HG03064 (cell line): ENCODE measurements around the gene FOXK2.
A peak's percentile ranks its signal among the peaks of the same experiment; 100 is the strongest.
"Not testable (repeated sequence)": the region's sequence is repeated elsewhere in the genome, so short reads cannot be mapped to it uniquely, and the experiment has no call there.

Source experiments
- ATAC-seq: cut with Tn5 transposase; IDR thresholded peaks from one replicate; pipeline ENCODE4 v1.9.1; 2021; ENCODE audit warnings: low read depth; ENCODE audit not compliant: unreplicated experiment

FOXK2 gene

DNA sequence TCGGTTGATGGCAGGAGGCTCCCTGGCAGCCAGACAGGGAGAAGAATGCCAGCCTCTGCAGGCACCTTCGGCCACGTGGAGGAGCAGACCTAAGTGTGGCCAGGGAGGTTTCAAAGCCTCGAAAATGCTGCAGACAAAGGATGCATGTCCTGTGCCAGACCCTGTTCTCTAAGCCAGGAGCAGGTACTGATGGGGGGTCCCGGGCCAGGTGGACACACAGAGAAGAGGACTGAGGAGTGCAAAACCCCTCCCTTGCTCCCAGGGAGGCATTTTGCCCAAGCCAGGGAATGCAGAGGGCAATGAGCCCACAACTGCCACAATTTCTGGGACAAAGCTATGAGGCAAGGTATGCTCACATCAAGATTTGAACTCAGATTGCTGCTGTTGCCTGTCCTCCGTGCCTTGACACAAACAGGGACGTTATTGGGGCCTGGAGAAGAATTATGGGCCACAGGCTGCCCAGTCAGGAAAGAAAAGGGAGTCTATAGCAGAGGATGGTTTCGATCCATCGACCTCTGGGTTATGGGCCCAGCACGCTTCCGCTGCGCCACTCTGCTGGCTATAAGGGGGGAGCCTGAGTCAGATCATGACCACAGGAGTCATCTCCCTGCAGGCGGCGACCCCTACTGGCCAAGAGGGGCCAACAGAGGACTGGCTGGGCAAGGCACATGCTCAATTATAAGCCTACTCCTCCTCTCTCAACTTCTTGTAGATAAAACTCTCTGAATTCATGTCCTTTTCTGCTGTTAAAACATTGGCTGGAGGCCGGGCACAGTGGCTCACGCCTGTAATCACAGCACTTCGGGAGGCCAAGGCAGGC lies 25.1 kb upstream of the FOXK2 start:
- no peak for ATAC-seq

DNA sequence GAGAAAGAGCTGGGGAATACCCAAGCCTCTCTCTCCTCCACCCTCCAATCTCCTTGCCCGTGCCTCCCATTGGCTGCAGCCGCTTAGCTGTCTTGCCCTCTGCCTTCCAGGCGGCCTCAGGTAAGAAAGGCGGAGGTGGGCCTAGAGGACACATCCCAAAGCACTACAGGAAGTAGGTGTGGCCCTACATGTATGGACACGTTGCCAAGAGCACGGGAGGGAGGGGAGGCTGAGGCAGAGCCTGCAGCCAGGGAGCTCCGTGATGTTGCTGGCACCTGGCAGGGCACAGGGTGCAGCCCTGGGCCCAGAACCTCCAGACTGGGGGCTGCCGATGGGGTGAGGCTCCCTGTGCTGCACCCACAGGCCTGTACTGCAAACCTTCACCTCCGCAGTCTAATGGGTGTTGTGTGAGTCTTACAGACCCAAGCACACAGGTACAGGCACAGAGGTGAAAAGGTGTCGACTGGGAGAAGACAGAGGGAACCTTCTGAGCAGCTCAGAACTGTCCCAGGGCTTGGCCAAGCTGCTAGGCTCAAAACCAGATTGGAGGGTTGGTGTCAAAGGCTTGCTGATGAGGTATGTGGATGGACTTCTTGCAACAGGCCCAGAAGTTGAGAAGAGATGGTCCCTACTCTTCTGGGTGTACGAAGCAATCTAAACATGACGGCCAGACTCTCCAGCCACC lies 23.5 kb upstream of the FOXK2 start:
- ATAC-seq = no peak

DNA sequence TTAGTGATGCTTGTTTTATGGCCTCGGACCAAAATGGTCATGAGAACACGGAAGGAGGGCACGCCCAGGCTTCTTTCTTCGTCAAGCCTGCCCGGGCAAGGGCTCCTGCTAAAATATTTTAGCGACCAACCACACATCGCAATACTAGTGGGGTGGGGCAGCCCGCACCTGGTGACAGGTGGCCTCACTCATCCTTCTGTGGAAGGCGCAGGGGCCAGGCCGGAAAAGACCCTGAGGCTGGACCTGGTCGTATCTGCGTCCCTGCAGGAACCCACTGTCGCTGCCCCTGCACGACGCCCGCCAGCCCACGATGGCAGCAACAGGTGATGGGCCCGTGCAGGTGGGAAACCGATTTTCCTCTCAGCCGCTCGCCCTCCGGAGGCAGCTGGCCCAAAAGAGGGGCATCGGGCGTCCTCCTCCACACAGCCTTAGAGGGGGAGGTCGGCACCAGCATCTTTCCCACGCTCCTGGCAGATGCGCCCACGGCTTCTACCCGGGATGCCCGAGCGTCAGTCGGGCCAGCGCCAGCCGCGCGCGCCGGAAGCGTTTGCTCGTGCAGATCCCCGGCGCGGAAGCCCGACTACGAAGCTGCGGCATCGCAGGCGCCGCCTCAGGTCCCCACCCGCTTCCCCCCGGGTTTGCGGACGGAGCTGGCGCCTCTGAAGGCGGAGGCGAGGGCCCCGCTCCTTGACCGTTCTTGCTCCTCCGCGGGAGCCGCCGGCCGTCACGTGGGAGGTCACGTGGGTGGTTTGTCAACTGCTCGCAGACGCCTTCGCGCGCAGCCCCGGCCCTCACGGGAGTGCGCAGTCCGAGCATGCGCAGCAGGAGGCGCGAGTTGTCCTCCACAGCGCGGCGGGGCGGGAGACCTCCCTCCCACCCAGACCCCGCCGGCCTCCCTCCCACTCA lies 22.8 kb upstream of the FOXK2 start:
- peak; percentile 48 for ATAC-seq

DNA sequence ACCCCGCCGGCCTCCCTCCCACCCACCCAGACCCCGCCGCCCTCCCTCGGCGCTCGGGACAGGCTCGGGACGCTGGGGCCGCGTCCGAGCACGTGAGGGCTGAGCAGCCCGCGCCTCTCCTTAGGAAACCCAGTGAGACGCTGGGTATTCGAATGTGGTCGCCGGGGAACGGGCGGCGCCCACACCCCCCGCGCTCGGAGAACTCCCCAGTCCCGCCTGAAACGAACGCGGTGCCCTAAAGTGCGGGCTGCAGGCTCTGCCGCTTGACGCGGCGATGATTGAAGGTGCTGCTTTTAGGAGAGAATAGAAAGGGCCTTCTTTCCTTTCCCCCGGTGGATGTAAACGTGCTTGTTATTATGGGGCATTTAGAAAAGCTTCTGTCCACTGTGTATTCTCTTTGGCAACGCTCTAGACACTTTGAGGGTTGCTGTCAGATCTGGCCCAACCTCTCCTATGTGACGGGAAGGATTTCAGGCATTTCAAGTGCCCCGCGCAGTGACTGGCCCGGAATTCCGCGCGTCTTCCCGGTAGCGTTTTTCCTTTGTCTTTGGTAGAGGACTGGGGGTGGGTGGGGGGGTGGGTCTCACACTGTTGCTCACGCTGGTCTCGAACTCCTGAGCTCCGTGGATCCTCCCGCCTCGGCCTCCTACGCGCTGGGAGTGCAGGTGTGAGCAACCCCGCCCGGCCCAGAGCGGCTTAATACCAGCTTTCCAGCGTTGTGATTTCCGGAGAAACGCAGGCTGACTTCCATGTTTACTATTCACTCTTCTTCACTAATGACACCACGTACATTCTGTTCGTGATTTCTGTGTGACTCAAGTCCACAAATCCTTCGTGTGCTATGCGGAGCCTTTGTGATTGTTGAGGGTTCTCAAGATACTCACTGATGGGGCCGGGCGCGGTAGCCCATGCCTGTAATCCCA lies 21.8 kb upstream of the FOXK2 start:
- no peak for ATAC-seq

DNA sequence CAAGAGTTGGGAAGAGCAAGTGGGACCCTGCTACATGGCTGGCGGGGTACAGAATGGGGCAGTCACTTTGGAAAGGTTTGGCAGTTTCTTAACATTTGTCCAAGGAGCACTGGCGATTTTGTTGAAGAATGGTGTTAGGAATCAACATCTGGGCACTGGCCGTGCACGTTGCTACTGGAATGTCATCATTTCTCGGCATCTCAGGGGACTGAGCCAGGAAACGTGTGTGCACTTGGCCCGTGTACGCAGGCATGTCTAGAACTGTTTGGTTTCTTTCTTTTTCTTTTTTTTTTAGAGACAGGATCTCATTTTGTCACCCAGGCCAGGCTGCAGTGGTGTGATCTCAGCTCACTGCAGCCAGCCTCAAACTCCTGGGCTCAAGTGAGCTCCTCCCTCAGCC lies 17.3 kb upstream of the FOXK2 start:
- no peak for ATAC-seq

DNA sequence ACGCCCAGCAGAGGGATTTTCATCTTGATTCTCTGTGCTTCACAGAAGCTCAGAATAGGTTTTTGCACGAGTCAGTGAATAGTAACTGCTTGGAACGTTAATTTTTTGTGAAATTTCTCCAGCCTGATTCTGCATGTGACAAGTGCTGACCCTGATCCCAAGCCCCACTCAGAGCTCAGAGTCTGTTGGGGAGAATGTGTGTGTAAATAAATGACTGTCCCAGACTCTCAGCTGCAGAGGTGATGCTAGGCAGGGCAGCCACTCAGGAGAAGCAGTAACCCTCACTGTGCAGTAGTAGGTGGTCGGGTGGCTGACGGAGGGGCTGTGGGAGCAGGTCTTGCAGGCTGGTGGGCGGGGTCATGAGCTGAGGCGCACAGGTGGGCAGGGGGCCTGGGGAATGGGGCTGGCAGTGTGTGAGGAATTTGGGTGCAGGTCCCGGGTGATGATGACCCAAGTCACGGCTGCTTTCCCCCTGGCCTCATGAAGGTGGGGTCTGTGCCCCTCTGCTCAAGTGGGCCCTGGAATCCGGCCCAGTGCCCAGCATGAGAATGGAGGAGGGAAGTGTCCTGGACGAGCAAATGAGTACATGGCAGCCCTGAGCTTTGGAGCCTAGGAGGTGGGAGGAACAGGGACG lies 16.3 kb upstream of the FOXK2 start:
- no peak for ATAC-seq

DNA sequence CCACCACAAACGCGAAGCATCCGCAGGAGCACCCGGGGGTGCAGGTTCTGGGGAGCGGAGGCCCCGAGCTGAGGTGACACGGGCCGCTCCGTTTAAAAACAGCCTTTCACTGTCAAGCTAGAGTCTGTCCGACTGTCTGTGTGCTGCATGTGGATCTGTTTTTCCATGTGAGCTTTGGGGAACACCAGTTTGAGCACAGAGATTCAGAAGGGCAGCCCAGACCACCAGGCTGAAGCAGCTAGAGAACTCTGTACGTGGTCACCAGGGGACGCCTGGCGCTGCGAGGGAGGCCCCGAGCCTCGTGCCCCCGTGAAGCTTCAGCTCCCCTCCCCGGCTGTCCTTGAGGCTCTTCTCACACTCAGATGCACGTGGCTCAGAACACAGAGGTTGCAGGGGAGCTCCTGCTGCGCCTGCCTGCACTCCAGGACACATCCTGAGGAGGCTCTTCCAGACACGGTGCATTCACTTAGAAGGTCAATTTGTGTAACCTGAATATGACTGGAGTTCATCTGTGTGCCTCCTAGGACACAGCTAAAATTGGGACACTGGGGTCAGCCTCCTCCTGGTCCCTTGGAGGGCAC lies 15.7 kb upstream of the FOXK2 start:
- no peak for ATAC-seq

DNA sequence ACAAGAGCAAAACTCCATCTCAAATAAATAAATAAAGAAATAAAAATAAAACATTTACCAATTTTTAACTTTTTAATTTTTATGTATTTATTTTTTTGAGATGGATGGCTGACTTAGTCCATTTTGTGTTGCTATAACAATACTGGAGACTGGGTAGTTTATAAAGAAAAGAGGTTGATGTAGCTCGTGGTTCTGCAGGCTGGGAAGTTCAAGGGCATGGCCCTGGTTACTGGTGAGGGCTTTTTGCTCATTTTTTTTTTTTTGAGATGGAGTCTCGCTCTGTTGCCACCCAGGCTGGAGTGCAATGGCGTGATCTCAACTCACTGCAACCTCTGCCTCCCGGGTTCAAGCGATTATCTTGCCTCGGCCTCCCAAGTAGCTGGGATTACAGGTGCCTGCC lies 14.2 kb upstream of the FOXK2 start:
- ATAC-seq = no peak

DNA sequence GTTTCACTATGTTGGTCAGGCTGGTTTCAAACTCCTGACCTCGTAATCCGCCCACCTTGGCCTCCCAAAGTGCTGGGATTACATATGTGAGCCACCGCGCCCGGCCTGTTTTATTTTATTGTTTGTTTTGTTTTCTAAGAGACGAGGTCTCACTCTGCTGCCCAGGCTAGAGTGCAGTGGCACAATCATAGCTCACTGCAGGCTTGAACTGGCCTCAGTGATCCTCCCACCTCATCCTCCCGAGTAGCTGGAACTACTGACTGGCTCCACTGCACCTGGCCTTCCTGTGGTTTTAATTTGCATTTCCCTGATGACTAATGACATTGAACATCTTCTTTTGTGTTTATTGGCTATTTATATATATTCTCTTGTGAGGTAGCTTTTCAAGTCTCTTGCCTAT lies 13.1 kb upstream of the FOXK2 start:
- peak; percentile 91 for ATAC-seq

DNA sequence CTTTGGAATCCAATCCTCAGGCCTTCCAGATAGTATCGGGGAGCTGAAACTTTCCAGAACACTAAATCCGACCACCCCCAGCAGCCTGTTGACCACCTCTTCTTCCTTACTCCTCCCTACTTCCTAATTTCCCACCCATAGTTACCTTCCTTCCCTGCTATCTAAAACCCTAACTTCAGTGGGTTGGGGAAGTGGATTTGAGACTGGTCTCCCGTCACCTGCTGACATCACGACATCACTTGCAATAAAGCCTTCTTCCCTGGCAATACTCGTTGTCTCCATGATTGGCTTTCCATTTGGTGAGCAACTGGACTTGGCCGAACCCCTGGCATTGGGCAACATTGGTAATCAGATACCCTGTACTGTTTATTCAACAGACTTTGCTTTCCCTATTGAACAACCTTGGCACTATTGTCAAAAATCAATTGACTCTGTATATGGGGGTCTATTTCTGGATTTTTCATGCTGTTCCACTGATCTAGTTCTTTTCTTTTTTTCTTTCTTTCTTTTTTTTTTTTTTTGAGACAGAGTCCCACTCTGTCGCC lies 11.8 kb upstream of the FOXK2 start:
- ATAC-seq = no peak

DNA sequence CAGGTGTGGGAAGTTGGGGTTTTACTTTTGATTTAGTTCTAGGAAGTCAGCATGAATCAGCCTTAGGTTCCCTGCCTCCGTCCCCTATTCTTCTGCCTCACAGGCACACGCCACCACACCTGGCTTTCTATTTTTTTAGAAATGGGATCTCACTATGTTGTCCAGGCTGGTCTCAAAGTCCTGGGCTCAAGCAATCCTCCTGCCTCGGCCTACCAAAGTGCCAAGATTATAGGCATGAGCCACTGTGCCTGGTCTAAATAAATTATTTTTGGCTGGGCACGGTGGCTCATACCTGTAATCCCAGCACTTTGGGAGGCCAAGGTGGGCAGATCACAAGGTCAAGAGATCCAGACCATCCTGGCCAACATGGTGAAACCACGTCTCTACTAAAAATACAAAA lies 7.9 kb upstream of the FOXK2 start:
- not testable (repeated sequence) for ATAC-seq

DNA sequence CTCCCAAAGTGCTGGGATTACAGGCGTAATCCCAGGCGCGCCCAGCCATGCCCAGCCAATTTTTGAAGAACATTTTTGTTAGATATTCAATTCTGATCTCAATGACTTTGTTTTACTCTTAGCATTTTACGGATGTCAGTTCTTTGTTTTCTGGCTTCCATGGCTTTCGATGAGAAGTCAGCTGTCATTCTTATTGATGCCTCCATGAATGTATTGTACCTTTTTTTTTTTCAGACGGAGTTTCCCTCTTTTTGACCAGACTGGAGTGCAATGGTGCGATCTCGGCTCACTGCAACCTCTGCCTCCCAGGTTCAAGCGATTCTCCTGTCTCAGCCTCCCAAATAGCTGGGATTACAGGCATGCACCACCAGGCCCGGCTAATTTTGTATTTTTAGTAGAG lies 5.7 kb upstream of the FOXK2 start:
- ATAC-seq = not testable (repeated sequence)

DNA sequence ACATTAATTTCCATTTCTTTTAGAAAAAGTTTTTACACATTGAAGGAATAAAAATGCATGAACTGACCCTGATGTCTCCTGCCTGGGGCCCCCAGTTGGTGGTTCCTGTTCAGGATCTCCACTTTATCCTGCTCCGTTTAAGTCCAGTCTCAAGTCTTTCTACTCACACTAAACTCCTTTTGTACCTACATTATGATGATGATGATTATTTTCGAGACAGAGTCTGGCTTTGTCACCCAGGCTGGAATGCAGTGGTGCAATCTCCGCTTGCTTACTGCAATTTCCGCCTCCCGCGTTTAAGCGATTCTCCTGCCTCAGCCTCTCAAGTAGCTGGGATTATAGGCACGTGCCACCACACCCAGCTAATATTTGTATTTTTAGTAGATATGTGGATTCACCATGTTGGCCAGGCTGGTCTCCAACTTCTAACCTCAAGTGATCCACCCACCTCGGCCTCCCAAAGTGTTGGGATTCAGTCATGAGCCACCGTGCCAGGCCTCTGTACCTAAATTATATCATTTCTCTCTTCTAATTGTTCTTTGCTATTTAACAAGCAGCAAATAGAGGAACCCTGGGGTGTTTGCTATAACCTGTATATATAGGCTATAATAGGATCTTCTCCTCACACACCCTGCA lies 2.2 kb upstream of the FOXK2 start:
- no peak for ATAC-seq

DNA sequence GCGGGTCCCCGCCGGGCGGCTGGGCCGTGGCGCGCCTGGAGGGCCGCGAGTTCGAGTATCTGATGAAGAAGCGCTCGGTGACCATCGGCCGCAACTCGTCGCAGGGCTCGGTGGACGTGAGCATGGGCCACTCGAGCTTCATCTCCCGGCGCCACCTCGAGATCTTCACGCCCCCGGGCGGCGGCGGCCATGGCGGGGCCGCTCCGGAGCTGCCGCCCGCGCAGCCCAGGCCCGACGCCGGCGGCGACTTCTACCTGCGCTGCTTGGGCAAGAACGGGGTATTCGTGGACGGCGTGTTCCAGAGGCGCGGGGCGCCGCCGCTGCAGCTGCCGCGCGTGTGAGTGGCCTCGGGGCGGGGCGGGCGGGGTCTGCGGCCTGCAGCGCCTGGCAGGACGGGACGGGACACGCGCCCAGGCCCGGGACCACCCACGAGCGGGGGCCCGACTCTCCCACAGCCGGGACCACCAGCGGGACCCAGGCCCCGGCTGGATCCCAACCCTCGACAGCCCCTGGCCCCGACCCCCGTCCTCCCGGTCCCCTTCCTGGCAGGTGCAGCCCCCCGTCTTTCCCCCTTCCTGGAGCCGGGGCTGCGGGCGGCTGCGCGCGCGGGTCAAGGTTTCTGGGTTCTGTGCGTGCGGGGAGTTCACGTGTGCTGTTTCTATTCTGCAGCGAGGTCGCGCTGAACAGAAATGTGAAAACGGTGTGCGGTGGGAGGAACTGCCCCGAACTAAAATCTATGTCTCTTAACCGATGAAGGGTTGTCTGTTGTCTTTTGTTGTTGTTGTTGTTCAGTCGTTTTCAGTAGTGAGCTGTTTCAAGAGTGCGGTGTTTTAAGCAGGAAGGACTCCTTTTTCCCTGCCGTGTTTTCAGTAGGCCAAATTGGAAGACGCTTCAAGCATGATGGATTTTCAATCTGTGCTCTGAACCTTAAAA lies 705 bp downstream of the FOXK2 start:
- no peak for ATAC-seq

DNA sequence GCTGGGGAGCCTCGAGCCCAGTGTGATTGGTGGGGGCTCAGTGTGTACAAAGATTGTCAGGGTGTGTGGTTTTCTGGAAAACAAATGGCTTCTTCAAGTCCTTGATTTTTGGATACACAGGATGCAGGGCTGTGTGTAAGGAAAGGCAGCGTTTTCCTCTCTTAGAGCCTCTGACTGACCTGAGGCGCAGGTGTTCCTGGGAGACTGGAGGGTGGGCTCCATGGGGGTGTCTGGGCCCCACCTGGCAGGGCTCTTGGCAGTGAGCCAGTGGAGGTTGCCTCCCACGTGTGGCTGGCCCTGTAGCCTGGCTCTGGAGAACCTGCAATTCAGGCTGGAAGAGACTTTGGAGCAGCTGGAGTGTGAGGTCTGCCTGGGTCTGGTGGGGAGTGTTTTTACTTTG lies 5.0 kb downstream of the FOXK2 start:
- no peak for ATAC-seq

DNA sequence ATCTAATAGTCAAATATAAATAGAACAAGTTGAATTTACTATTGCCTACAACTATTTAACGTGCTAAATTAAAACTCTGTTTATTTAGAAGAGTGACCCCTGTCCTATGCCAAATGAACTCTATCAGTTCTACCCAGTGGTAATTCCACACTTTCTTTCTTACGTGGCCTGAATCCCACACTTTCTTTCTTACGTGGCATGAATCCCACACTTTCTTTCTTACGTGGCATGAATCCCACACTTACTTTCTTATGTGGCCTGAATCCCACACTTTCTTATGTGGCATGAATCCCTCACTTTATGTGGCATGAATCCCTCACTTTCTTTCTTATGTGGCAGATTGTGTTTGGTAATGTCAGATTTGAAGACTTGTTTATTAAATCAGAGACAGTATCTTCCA lies 6.2 kb downstream of the FOXK2 start:
- ATAC-seq = no peak

DNA sequence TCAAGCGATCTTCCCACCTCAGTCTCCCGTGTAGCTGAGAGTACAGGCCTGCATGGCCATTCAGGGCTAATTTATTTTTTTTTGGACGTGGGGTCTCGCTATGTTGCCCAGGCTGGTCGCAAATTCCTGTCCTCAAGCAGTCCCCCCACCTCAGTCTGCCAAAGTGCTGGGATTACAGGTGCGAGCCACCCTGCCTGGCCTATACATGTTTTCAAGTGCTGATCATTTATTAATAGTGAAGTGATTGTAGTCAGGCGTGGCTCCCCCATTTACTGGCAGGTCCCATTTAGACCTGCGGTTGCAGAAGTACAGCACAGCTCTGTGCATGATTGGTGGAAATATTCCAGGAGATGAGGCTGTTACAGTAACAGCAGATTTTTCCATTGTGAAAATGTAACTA lies 8.4 kb downstream of the FOXK2 start:
- no peak for ATAC-seq
